Panc1 (cell line): ENCODE measurements around the gene DEAF1.

Experiments used
- POLR2AphosphoS5 ChIP-seq: IDR thresholded peaks from 2 replicates; pipeline ENCODE4 v1.6.1; 2012; ENCODE audit warnings: mild to moderate bottlenecking, low read depth, low read length, moderate library complexity
- TF ChIP-seq, protein P1 (sequence below): fragments of 450-650 bp; IDR thresholded peaks from 2 replicates; pipeline ENCODE4 v1.5.1; 2017; ENCODE audit warnings: mild to moderate bottlenecking

DNA sequence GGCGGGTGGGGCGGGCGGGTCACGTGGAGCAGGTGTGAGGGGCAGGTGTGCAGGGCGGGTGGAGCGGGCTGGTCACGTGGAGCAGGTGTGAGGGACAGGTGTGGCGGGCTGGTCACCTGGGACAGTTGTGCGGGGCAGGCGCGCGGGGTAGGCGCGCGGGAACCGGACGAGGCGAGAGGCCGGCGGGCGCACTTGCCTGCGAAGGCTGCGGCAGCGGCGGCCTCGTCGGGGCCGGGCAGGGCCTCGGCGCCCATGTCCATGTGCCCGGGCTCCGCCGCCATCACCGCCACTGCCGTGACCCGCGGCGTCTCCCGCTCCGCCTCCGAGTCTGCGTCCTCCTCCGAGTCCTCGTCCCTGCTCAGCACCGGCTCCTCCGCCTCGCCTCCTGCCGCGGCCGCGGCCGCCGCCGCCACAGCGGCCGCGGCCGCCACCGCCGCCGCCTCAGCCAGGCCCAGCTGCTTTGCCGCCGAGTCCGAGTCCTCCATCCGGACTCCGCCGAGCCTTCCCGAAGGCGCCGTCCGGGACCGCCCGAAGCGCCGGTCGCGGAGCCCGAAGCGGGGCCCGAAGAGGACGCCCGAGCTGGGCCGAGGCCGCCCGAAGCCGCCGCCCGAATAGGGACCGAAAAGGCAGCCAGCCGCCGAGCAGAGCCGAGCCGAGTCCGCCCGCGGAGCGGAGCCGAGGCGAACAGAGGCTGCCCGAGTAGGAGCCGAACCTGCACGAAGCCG is at the start of gene DEAF1:
- TF ChIP-seq, protein P1, sequence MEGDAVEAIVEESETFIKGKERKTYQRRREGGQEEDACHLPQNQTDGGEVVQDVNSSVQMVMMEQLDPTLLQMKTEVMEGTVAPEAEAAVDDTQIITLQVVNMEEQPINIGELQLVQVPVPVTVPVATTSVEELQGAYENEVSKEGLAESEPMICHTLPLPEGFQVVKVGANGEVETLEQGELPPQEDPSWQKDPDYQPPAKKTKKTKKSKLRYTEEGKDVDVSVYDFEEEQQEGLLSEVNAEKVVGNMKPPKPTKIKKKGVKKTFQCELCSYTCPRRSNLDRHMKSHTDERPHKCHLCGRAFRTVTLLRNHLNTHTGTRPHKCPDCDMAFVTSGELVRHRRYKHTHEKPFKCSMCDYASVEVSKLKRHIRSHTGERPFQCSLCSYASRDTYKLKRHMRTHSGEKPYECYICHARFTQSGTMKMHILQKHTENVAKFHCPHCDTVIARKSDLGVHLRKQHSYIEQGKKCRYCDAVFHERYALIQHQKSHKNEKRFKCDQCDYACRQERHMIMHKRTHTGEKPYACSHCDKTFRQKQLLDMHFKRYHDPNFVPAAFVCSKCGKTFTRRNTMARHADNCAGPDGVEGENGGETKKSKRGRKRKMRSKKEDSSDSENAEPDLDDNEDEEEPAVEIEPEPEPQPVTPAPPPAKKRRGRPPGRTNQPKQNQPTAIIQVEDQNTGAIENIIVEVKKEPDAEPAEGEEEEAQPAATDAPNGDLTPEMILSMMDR: no peak
- no peak for TF ChIP-seq POLR2AphosphoS5
